Activated T-cell treated with anti-CD3 and anti-CD28 coated beads for 48 hours (primary cell): ENCODE data around the gene HLA-DQB2.

Experiments
- DNase-seq: peaks from one replicate; pipeline ENCODE4 v3.0.0-alpha.2; 2020; ENCODE audit warnings: low read depth

The HLA-DQB2 gene

GRCh38 chr6:32744776-32745175 is 18.6 kb downstream of the HLA-DQB2 start:
- no peak for DNase-seq

DNA sequence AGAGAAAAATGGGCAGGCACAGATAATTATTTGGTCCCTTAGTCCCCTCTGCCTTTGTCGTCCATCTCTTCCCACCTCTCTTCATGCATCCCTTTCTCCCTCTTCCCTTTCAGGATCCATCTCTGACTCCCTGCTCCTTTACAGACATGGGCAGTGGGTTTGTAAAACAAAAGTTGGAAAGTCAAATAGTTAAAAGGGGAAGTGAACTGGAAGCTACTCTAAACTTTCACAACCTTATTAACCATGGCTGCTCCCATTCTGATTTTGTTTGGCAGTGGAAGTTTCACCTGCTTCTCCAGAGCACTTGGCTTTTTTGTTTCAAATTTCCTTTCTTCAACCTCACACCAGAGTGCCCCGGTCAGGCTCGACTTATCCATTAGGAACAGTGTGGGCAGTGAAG is 21.0 kb downstream of the HLA-DQB2 start:
- no peak for DNase-seq

GRCh38 chr6:32741031-32741960 is 22.0 kb downstream of the HLA-DQB2 start, which contains the start of gene HLA-DQA2:
HLA-DQA2 (plus strand) TSS chr6:32741391; CDS start chr6:32741444, 53 bp downstream.
- no peak for DNase-seq

DNA sequence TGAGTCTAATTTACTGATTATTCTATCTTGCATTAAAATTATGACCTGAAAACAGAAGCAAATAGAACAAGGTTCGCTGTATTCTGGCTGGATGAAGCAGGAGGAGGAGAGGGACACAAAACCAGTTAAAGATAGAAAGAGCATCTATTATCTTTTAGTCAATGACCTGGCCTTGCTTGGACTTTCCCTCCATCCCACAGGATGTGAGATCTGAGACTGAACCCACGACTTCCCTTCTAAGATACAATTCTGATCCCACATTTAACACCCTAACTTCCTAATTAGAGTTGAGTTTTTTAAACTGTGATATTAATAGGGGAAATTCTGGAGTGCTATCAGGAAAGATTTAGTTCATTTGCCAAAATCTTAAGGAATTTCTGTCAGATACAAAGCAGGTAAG is 25.2 kb downstream of the HLA-DQB2 start:
- no peak for DNase-seq

GRCh38 chr6:32718879-32719278 is 44.5 kb downstream of the HLA-DQB2 start:
- no peak for DNase-seq

DNA sequence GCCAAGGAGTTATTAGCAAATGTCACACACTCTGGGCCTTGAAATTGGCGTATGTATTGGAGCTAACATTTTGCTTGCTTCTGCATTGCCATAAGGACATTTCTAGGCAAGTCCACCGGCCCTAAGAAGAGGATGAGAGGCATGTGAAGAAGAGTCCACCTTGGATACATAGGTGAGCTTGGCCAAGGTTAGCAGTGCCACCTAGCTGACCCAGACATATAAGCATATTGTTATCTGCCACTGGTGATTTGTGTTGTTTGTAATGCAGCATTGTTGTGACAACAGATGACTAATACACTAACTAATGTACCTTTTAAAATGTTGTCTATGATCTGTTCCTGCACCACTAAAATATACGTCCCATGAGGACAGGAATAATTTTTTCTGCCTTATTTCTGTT is 46.9 kb downstream of the HLA-DQB2 start:
- no peak for DNase-seq

DNA sequence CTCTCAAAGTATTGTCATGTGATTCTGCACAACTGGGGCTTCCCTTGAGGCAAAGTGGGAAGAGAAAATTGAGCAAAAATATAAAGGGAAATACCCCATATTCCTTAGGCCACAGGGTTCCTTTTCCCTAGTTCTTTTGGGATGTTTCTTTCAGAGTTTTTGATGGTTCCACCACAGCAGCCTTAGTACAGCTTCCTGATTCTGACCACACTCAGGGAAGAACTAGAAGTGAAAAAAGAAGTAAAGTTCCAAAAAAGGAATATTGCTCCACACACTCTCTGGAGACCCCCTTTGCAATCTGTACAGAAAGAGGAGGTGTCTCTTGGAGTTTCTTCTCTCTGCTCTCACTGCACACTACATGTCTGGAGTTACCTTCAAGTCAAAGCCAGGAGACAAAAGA is 50.1 kb downstream of the HLA-DQB2 start:
- no peak for DNase-seq

DNA sequence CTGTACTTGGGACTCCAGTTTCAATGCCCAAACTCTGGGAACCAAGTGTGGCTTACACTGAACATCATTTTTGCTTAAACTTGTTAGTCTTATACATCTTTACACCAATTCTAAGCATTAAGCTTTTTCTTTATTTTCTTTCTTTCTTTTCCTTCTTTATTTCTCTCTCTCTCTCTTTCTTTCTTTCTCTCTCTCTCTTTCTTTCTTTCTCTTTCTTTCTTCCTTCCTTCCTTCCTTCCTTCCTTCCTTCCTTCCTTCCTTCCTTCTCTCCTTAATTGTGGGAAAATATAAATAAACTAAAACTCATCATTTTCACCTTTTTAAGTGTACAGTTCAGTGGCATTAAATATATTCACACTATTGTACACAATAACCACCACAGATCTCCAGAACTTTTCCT is 53.7 kb downstream of the HLA-DQB2 start:
- DNase-seq: no peak
